ENCODE measurements around the gene PARK7. TPM values are rescaled to one million over a fixed set of nuclear protein-coding genes. Genes with fewer than 3 reads are reported as not detected.

PARK7 gene
- total RNA-seq, 2 experiments from 2014 or later: 138 to 306 TPM

GRCh38 chr1:8004803-8005573 lies 43.5 kb downstream of the PARK7 start:
- Histone ChIP-seq H2AFZ (ENCODE audit: low read length) (no peak overlapping the region), H4K20me1 (ENCODE audit: insufficient read depth, low read length) (no peaks in the 10 kb centered on the region), H3K79me2 (ENCODE audit: insufficient read depth, low read depth, low read length) (no peaks in the 10 kb centered on the region), H3K36me3 (ENCODE audit: insufficient read depth, low read length) (no peaks in the 10 kb centered on the region), H3K9me2 (ENCODE audit: insufficient read depth, low read length) (no peaks in the 10 kb centered on the region), H3K9me3 (ENCODE audit: low read length) (no peaks in the 10 kb centered on the region), H3K4me2 (ENCODE audit: low read length) (no peak overlapping the region), H3K4me1 (ENCODE audit: insufficient read depth, low read length, poor library complexity, severe bottlenecking) (no peaks in the 10 kb centered on the region), H3K27ac (ENCODE audit: low read depth, low read length, poor library complexity, severe bottlenecking) (no peak overlapping the region), H3K4me3 (ENCODE audit: low read depth, low read length, poor library complexity, severe bottlenecking) (no peak overlapping the region)
- TF ChIP-seq EZH2phosphoT487 (IDR thresholded peaks at IDR 0.05; ENCODE audit: borderline replicate concordance, low read depth, low read length): no peak
- TF ChIP-seq, protein P1, sequence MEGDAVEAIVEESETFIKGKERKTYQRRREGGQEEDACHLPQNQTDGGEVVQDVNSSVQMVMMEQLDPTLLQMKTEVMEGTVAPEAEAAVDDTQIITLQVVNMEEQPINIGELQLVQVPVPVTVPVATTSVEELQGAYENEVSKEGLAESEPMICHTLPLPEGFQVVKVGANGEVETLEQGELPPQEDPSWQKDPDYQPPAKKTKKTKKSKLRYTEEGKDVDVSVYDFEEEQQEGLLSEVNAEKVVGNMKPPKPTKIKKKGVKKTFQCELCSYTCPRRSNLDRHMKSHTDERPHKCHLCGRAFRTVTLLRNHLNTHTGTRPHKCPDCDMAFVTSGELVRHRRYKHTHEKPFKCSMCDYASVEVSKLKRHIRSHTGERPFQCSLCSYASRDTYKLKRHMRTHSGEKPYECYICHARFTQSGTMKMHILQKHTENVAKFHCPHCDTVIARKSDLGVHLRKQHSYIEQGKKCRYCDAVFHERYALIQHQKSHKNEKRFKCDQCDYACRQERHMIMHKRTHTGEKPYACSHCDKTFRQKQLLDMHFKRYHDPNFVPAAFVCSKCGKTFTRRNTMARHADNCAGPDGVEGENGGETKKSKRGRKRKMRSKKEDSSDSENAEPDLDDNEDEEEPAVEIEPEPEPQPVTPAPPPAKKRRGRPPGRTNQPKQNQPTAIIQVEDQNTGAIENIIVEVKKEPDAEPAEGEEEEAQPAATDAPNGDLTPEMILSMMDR (conservative IDR thresholded peaks at IDR 0.05; ENCODE audit: low read length): no peak
- no peak for DNase-seq (ENCODE audit: low spot score)
- intact Hi-C loops (cut with micrococcal nuclease; ENCODE audit: unreplicated experiment): no loop called here
- no TSS peak for BruUV-seq (replicated peaks)
- CTCF ChIA-PET (ENCODE audit: unreplicated experiment): no interaction called here
- POLR2A ChIA-PET: no interaction called here

- Histone ChIP-seq H2AFZ (ENCODE audit: low read length) (no peak overlapping the region), H4K20me1 (ENCODE audit: insufficient read depth, low read length) (no peaks in the 10 kb centered on the region), H3K36me3 (ENCODE audit: insufficient read depth, low read length) (no peaks in the 10 kb centered on the region), H3K4me2 (ENCODE audit: low read length) (no peak overlapping the region), H3K4me1 (ENCODE audit: insufficient read depth, low read length, poor library complexity, severe bottlenecking) (no peaks in the 10 kb centered on the region), H3K79me2 (ENCODE audit: insufficient read depth, low read depth, low read length) (no peaks in the 10 kb centered on the region), H3K9me3 (ENCODE audit: low read length) (no peaks in the 10 kb centered on the region), H3K9me2 (ENCODE audit: insufficient read depth, low read length) (no peaks in the 10 kb centered on the region), H3K27ac (ENCODE audit: low read depth, low read length, poor library complexity, severe bottlenecking) (no peak overlapping the region), H3K4me3 (ENCODE audit: low read depth, low read length, poor library complexity, severe bottlenecking) (no peak overlapping the region)
- ChIA-PET POLR2A (no interaction called here), CTCF (ENCODE audit: unreplicated experiment) (no interaction called here)
- intact Hi-C loops (cut with micrococcal nuclease; ENCODE audit: unreplicated experiment): no loop called here
- DNase-seq (ENCODE audit: low spot score): no peak
- BruUV-seq (replicated peaks): no TSS peak
- TF ChIP-seq, protein P1 (conservative IDR thresholded peaks at IDR 0.05; ENCODE audit: low read length): no peak
- no peak for TF ChIP-seq EZH2phosphoT487 (IDR thresholded peaks at IDR 0.05; ENCODE audit: borderline replicate concordance, low read depth, low read length)
Measured at GRCh38 chr1:8006037-8006963, 44.8 kb downstream of the PARK7 start.
